Measurements from ENCODE around the gene TSEN2.

- no peak for TF ChIP-seq POLR2A (IDR thresholded peaks at IDR 0.05)
- TF ChIP-seq CTCF (IDR thresholded peaks at IDR 0.05), result peak; percentile 28 to 78 (median 76)
Observed at GRCh38 chr3:12479919-12480427, 4.3 kb upstream of the TSEN2 start.

All from breast epithelium (tissue), 3 donors.